ENCODE data around the gene H2AZ1. TPM values are rescaled to one million over a fixed set of nuclear protein-coding genes. Genes with fewer than 3 reads are reported as not detected.

Gene H2AZ1
- total and polyA plus RNA-seq, 9 of the 15 experiments (the other 6 are each of a cell fraction or from before 2014, with no cell fraction given) = 605 to 4,380 (median 768) TPM

DNA sequence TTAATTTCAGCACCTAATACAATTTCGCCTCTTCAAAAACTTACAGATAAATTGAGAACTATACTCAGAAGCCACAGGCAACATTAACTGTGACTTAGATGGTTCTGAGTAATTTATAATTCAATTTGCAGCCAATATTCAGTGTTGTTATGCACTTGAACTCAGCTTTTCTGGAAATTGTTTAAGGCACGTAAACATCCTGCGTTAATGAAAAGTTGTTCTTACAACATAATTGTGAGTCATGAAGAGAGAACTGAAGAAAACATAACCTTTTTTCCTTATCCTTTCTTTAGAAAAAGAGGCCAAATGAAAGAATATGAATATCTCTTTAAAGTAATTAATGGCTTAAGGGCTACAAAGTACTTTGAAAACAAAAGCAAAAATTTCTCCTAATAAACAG, 16.6 kb upstream of the H2AZ1 start:
- BruUV-seq (replicated peaks) = no TSS peak
- Histone ChIP-seq H2AFZ (ENCODE audit: low read depth, low read length) (no peak overlapping the region), H3K27ac (ENCODE audit: extremely low read depth, low read depth, low read length) (no peak overlapping the region), H3K79me2 (ENCODE audit: control insufficient read depth, insufficient read depth, low read length) (no peaks in the 10 kb centered on the region), H3K27me3 (ENCODE audit: control insufficient read depth in 2 of 2, insufficient read depth in 2 of 2, low read length in 2 of 2) (peaks cover 0 to 8% of the 10 kb centered on the region in 2 experiments; a peak in 1 of 5 replicates), H3K9me3 (replicated peaks; ENCODE audit: control insufficient read depth, insufficient read depth, low read depth, low read length) (no peaks in the 10 kb centered on the region), H3K4me1 (replicated peaks in 1 of 2; ENCODE audit: control insufficient read depth in 2 of 2, insufficient read depth in 2 of 2, low read length in 2 of 2) (no peaks in the 10 kb centered on the region), H4K20me1 (replicated peaks; ENCODE audit: control insufficient read depth, insufficient read depth, low read length) (no peaks in the 10 kb centered on the region), H3K4me3 (no peak overlapping the region), H3K9me1 (ENCODE audit: control insufficient read depth, insufficient read depth, low read length) (no peaks in the 10 kb centered on the region), H3K4me2 (ENCODE audit: insufficient read depth, low read length) (no peak overlapping the region), H3K36me3 (ENCODE audit: control insufficient read depth, insufficient read depth, low read length) (no peaks in the 10 kb centered on the region), H3K9ac (ENCODE audit: insufficient read depth in 1 of 2, low read depth in 2 of 2, low read length in 2 of 2) (no peak overlapping the region)
- CTCF ChIA-PET (ENCODE audit: low intra/inter-chr PET ratio) = no interaction called here
- no peak for ATAC-seq
- intact Hi-C loops (cut with micrococcal nuclease) (no loop called here), in situ Hi-C loops (cut with MboI) (no loop called here)
- no peak for DNase-seq (ENCODE audit: extremely low read depth in 1 of 4, low spot score in 3 of 4)
- no peak for FAIRE-seq
- POLR2A ChIA-PET = no interaction called here
- WGBS (ENCODE audit: insufficient coverage, low coverage, missing lambda C conversion rate) = 7% methylated on average over 3 of the region's 3 CpGs
- TF ChIP-seq, protein P1, sequence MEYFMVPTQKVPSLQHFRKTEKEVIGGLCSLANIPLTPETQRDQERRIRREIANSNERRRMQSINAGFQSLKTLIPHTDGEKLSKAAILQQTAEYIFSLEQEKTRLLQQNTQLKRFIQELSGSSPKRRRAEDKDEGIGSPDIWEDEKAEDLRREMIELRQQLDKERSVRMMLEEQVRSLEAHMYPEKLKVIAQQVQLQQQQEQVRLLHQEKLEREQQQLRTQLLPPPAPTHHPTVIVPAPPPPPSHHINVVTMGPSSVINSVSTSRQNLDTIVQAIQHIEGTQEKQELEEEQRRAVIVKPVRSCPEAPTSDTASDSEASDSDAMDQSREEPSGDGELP (CRISPR knock-in tag; IDR thresholded peaks at IDR 0.05; ENCODE audit: borderline replicate concordance) = no peak
- no peak for TF ChIP-seq ZNF444 (CRISPR knock-in tag; IDR thresholded peaks at IDR 0.05)
- TF ChIP-seq NFATC3 (IDR thresholded peaks at IDR 0.05) = no peak
- no peak for TF ChIP-seq FOXA1 (IDR thresholded peaks at IDR 0.05; ENCODE audit: borderline replicate concordance)
- no peak for TF ChIP-seq ZNF121 (CRISPR knock-in tag; conservative IDR thresholded peaks at IDR 0.05)
- TF ChIP-seq, protein P2, sequence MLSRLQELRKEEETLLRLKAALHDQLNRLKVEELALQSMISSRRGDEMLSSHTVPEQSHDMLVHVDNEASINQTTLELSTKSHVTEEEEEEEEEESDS (CRISPR knock-in tag; IDR thresholded peaks at IDR 0.05) = no peak
- no peak for TF ChIP-seq ZNF696 (CRISPR knock-in tag; conservative IDR thresholded peaks at IDR 0.05)
- TF ChIP-seq, protein P3, sequence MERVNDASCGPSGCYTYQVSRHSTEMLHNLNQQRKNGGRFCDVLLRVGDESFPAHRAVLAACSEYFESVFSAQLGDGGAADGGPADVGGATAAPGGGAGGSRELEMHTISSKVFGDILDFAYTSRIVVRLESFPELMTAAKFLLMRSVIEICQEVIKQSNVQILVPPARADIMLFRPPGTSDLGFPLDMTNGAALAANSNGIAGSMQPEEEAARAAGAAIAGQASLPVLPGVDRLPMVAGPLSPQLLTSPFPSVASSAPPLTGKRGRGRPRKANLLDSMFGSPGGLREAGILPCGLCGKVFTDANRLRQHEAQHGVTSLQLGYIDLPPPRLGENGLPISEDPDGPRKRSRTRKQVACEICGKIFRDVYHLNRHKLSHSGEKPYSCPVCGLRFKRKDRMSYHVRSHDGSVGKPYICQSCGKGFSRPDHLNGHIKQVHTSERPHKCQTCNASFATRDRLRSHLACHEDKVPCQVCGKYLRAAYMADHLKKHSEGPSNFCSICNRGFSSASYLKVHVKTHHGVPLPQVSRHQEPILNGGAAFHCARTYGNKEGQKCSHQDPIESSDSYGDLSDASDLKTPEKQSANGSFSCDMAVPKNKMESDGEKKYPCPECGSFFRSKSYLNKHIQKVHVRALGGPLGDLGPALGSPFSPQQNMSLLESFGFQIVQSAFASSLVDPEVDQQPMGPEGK (CRISPR knock-in tag; IDR thresholded peaks at IDR 0.05; ENCODE audit: borderline replicate concordance) = no peak
- TF ChIP-seq, protein P4, sequence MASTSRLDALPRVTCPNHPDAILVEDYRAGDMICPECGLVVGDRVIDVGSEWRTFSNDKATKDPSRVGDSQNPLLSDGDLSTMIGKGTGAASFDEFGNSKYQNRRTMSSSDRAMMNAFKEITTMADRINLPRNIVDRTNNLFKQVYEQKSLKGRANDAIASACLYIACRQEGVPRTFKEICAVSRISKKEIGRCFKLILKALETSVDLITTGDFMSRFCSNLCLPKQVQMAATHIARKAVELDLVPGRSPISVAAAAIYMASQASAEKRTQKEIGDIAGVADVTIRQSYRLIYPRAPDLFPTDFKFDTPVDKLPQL (IDR thresholded peaks at IDR 0.05; ENCODE audit: extremely low read depth, insufficient read length) = no peak
- TF ChIP-seq NR3C1 (CRISPR knock-in tag; IDR thresholded peaks at IDR 0.05) = no peak
- TF ChIP-seq, protein P5, sequence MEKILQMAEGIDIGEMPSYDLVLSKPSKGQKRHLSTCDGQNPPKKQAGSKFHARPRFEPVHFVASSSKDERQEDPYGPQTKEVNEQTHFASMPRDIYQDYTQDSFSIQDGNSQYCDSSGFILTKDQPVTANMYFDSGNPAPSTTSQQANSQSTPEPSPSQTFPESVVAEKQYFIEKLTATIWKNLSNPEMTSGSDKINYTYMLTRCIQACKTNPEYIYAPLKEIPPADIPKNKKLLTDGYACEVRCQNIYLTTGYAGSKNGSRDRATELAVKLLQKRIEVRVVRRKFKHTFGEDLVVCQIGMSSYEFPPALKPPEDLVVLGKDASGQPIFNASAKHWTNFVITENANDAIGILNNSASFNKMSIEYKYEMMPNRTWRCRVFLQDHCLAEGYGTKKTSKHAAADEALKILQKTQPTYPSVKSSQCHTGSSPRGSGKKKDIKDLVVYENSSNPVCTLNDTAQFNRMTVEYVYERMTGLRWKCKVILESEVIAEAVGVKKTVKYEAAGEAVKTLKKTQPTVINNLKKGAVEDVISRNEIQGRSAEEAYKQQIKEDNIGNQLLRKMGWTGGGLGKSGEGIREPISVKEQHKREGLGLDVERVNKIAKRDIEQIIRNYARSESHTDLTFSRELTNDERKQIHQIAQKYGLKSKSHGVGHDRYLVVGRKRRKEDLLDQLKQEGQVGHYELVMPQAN (IDR thresholded peaks at IDR 0.05; ENCODE audit: borderline replicate concordance) = no peak
- TF ChIP-seq, protein P6, sequence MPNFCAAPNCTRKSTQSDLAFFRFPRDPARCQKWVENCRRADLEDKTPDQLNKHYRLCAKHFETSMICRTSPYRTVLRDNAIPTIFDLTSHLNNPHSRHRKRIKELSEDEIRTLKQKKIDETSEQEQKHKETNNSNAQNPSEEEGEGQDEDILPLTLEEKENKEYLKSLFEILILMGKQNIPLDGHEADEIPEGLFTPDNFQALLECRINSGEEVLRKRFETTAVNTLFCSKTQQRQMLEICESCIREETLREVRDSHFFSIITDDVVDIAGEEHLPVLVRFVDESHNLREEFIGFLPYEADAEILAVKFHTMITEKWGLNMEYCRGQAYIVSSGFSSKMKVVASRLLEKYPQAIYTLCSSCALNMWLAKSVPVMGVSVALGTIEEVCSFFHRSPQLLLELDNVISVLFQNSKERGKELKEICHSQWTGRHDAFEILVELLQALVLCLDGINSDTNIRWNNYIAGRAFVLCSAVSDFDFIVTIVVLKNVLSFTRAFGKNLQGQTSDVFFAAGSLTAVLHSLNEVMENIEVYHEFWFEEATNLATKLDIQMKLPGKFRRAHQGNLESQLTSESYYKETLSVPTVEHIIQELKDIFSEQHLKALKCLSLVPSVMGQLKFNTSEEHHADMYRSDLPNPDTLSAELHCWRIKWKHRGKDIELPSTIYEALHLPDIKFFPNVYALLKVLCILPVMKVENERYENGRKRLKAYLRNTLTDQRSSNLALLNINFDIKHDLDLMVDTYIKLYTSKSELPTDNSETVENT (CRISPR knock-in tag; IDR thresholded peaks at IDR 0.05) = no peak

All from K562 (cell line).